CD4-positive, alpha-beta T cell treated with Interleukin-6 for 4 hours (primary cell): ENCODE results near the gene PCYOX1L.
A peak's percentile ranks its signal among the peaks of the same experiment; 100 is the strongest.

Experiments used
- DNase-seq: peaks from one replicate; pipeline ENCODE4 v3.0.0-alpha.2; 2020; ENCODE audit warnings: mixed read lengths

PCYOX1L gene

GRCh38 chr5:149340920-149341319, 16.9 kb upstream of the PCYOX1L start:
- no peak for DNase-seq

GRCh38 chr5:149341876-149342275, 16.0 kb upstream of the PCYOX1L start:
- no peak for DNase-seq

GRCh38 chr5:149344151-149344550, 13.7 kb upstream of the PCYOX1L start:
- no peak for DNase-seq

GRCh38 chr5:149345147-149345891, 12.5 kb upstream of the PCYOX1L start, which contains the start of gene GRPEL2:
GRPEL2 (plus strand) TSS chr5:149345499; CDS start chr5:149345540, 41 bp downstream.
- peak; percentile 91 for DNase-seq

GRCh38 chr5:149345892-149346222, 12.0 kb upstream of the PCYOX1L start:
- peak; percentile 24 for DNase-seq

GRCh38 chr5:149348518-149348917, 9.3 kb upstream of the PCYOX1L start:
- no peak for DNase-seq

GRCh38 chr5:149349382-149349781, 8.5 kb upstream of the PCYOX1L start:
- no peak for DNase-seq

- DNase-seq = no peak
Measured at GRCh38 chr5:149352169-149352568, 5.7 kb upstream of the PCYOX1L start.

GRCh38 chr5:149353911-149354310, 3.9 kb upstream of the PCYOX1L start:
- DNase-seq = no peak

- DNase-seq = no peak
Measured at GRCh38 chr5:149355688-149356087, 2.2 kb upstream of the PCYOX1L start.

- no peak for DNase-seq
Measured at GRCh38 chr5:149356391-149356790, 1.5 kb upstream of the PCYOX1L start.

- peak; percentile 59 for DNase-seq
Measured at GRCh38 chr5:149358294-149358651, 427 bp downstream of the PCYOX1L start.

- DNase-seq = no peak
Measured at GRCh38 chr5:149358868-149359495, 1.1 kb downstream of the PCYOX1L start.

GRCh38 chr5:149360272-149360671, 2.4 kb downstream of the PCYOX1L start:
- DNase-seq = no peak

- DNase-seq = no peak
Measured at GRCh38 chr5:149362541-149362940, 4.7 kb downstream of the PCYOX1L start.

- no peak for DNase-seq
Measured at GRCh38 chr5:149363358-149363757, 5.5 kb downstream of the PCYOX1L start.

- no peak for DNase-seq
Measured at GRCh38 chr5:149363936-149364335, 6.1 kb downstream of the PCYOX1L start.

- DNase-seq = no peak
Measured at GRCh38 chr5:149364719-149365118, 6.9 kb downstream of the PCYOX1L start.

GRCh38 chr5:149365418-149365817, 7.6 kb downstream of the PCYOX1L start:
- no peak for DNase-seq

GRCh38 chr5:149366169-149366729, 8.4 kb downstream of the PCYOX1L start:
- no peak for DNase-seq

GRCh38 chr5:149367249-149367971, 9.6 kb downstream of the PCYOX1L start:
- DNase-seq = peak; percentile 68

- DNase-seq = no peak
Measured at GRCh38 chr5:149367972-149368645, 10.3 kb downstream of the PCYOX1L start.

- DNase-seq = no peak
Measured at GRCh38 chr5:149370878-149371277, 13.0 kb downstream of the PCYOX1L start.
